Stimulated activated naive CD8-positive, alpha-beta T cell treated with anti-CD3 and anti-CD28 coated beads, Interleukin-15, amount 100 ng/mL, for 72 hours (primary cell): ENCODE data around the gene PTPN2.

Source experiments
- ATAC-seq: fragments of 150-1000 bp; cut with Tn5 transposase; 2 replicates; pipeline ENCODE4 v1.10.0; 2021; ENCODE audit warnings: mild to moderate bottlenecking, moderate library complexity
- DNase-seq, 2 donors: peaks; one replicate each; pipeline ENCODE4 v3.0.0; 2021 to 2022
- H3K27ac Mint-ChIP-seq, 2 donors: one replicate each; pipeline ENCODE4 v1.8.0; 2022; ENCODE audit warnings: mild to moderate bottlenecking in 2 of 2, mixed read lengths in 2 of 2, moderate library complexity in 2 of 2
- H3K27me3 Mint-ChIP-seq: one replicate; pipeline ENCODE4 v1.8.0; 2022; ENCODE audit warnings: mixed read lengths
- H3K4me1 Mint-ChIP-seq: one replicate; pipeline ENCODE4 v1.8.0; 2022; ENCODE audit warnings: mild to moderate bottlenecking, mixed read lengths
- H3K4me3 Mint-ChIP-seq, 2 donors: one replicate each; pipeline ENCODE4 v1.8.0; 2022; ENCODE audit warnings: mild to moderate bottlenecking in 2 of 2, mixed read lengths in 2 of 2, moderate library complexity in 1 of 2
- H3K9me3 Mint-ChIP-seq, 2 donors: one replicate each; pipeline ENCODE4 v1.8.0; 2022; ENCODE audit warnings: mixed read lengths in 2 of 2

Gene PTPN2

DNA sequence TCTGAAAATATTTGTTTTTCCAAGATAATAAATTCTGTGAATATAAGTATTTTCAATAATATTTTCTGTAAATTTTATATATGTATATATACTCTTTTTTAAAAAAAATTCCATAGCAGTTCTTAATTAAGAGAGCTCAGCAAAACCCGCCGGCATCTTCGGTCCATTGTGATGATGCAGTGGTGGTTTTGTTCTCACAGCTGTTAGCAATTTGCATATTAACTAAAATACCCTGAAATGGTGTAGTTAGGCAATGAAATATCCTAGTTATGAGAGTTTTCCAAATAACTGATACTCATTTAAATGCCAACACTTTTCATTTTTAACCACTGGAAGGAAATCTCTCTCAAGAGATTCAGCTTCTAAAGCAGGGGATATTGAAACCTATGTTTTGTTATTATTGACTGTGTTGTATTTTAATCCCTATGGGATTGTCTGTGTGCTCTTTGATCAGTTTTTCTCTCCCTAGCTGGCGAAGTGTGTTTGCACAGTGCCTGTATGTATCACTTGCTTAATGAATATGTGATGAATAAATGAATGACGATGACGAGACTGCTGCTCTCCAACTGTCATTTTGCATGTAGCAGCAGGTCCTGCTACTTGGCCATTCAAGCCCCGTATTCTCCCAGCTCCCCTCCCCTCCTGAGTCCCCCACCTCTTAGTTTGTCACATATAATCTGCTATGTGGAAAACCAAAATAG, 138.8 kb downstream of the PTPN2 start:
- H3K4me1 Mint-ChIP-seq = peaks cover 13% of the 10 kb centered on the region
- H3K9me3 Mint-ChIP-seq = no peaks in the 10 kb centered on the region
- no peak for ATAC-seq
- DNase-seq = no peak
- H3K27me3 Mint-ChIP-seq = peaks cover 8% of the 10 kb centered on the region
- H3K4me3 Mint-ChIP-seq = no peak overlapping the region
- H3K27ac Mint-ChIP-seq = peak overlapping the region in 1 of 2 donors; percentile 16

GRCh38 chr18:12744103-12744502, 139.9 kb downstream of the PTPN2 start:
- Mint-ChIP-seq H3K9me3 (no peaks in the 10 kb centered on the region), H3K27me3 (peaks cover 2% of the 10 kb centered on the region), H3K27ac (no peak overlapping the region), H3K4me3 (no peak overlapping the region), H3K4me1 (peaks cover 2% of the 10 kb centered on the region)
- no peak for DNase-seq
- ATAC-seq = peak; percentile 74

- no peaks in the 10 kb centered on the region for H3K9me3 Mint-ChIP-seq
- no peaks in the 10 kb centered on the region for H3K27me3 Mint-ChIP-seq
- no peaks in the 10 kb centered on the region for H3K4me1 Mint-ChIP-seq
- no peak overlapping the region for H3K27ac Mint-ChIP-seq
- DNase-seq (no peak), ATAC-seq (no peak)
- H3K4me3 Mint-ChIP-seq = no peak overlapping the region
Measured at GRCh38 chr18:12742453-12742852, 141.6 kb downstream of the PTPN2 start.
